Osteocyte (in vitro differentiated cells): ENCODE data around the gene COX4I1. TPM values are rescaled to one million over a fixed set of nuclear protein-coding genes. Genes with fewer than 3 reads are reported as not detected.

Experiments used
- DNase-seq: peaks from one replicate; pipeline ENCODE4 v3.0.0; 2021; ENCODE audit warnings: mixed read lengths; ENCODE audit not compliant: unreplicated experiment; ENCODE audit errors: extremely low spot score
- H3K27ac Mint-ChIP-seq: one replicate; pipeline ENCODE4 v1.8.0; 2021; ENCODE audit warnings: mild to moderate bottlenecking, mixed read lengths; ENCODE audit not compliant: unreplicated experiment
- H3K27me3 Mint-ChIP-seq: one replicate; pipeline ENCODE4 v1.8.0; 2021; ENCODE audit warnings: mixed read lengths; ENCODE audit not compliant: unreplicated experiment
- H3K36me3 Mint-ChIP-seq: one replicate; pipeline ENCODE4 v1.8.0; 2021; ENCODE audit warnings: mixed read lengths; ENCODE audit not compliant: unreplicated experiment
- H3K4me1 Mint-ChIP-seq: one replicate; pipeline ENCODE4 v1.8.0; 2021; ENCODE audit warnings: mixed read lengths; ENCODE audit not compliant: unreplicated experiment
- H3K4me3 Mint-ChIP-seq: one replicate; pipeline ENCODE4 v1.8.0; 2021; ENCODE audit warnings: mild to moderate bottlenecking, moderate library complexity, mixed read lengths; ENCODE audit not compliant: unreplicated experiment
- H3K9me3 Mint-ChIP-seq: one replicate; pipeline ENCODE4 v1.8.0; 2021; ENCODE audit warnings: mixed read lengths; ENCODE audit not compliant: unreplicated experiment
- total RNA-seq: library from RNA; stranded (reverse); gene quantifications from 2 replicates; pipeline ENCODE4 v1.2.1, GENCODE V29; 2021
- TF ChIP-seq, protein P1 (sequence below): fragments of 200-600 bp; sonication (generic); IDR thresholded peaks from 2 replicates; pipeline ENCODE4 v1.5.0; 2021; ENCODE audit warnings: antibody characterized with exemption, mild to moderate bottlenecking, moderate library complexity

COX4I1 gene
- total RNA-seq, 1 donor from 2014 or later, result 456 TPM

- TF ChIP-seq, protein P1, sequence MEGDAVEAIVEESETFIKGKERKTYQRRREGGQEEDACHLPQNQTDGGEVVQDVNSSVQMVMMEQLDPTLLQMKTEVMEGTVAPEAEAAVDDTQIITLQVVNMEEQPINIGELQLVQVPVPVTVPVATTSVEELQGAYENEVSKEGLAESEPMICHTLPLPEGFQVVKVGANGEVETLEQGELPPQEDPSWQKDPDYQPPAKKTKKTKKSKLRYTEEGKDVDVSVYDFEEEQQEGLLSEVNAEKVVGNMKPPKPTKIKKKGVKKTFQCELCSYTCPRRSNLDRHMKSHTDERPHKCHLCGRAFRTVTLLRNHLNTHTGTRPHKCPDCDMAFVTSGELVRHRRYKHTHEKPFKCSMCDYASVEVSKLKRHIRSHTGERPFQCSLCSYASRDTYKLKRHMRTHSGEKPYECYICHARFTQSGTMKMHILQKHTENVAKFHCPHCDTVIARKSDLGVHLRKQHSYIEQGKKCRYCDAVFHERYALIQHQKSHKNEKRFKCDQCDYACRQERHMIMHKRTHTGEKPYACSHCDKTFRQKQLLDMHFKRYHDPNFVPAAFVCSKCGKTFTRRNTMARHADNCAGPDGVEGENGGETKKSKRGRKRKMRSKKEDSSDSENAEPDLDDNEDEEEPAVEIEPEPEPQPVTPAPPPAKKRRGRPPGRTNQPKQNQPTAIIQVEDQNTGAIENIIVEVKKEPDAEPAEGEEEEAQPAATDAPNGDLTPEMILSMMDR, result no peak
- DNase-seq, result no peak
- H3K27ac Mint-ChIP-seq, result no peak overlapping the region
- H3K4me1 Mint-ChIP-seq, result peaks cover 2% of the 10 kb centered on the region
- H3K27me3 Mint-ChIP-seq, result peaks cover 6% of the 10 kb centered on the region
- H3K9me3 Mint-ChIP-seq, result no peaks in the 10 kb centered on the region
- no peaks in the 10 kb centered on the region for H3K36me3 Mint-ChIP-seq
- no peak overlapping the region for H3K4me3 Mint-ChIP-seq
These were observed 25.8 kb downstream of the COX4I1 start for GRCh38 chr16:85825326-85825725.

GRCh38 chr16:85826686-85827247 is 27.3 kb downstream of the COX4I1 start:
- Mint-ChIP-seq H3K4me3 (no peak overlapping the region), H3K27ac (no peak overlapping the region), H3K27me3 (peaks cover 7% of the 10 kb centered on the region), H3K9me3 (no peaks in the 10 kb centered on the region), H3K4me1 (no peaks in the 10 kb centered on the region), H3K36me3 (no peaks in the 10 kb centered on the region)
- no peak for DNase-seq
- TF ChIP-seq, protein P1, result no peak

- Mint-ChIP-seq H3K9me3 (no peaks in the 10 kb centered on the region), H3K4me3 (no peak overlapping the region), H3K36me3 (no peaks in the 10 kb centered on the region), H3K27me3 (peaks cover 15% of the 10 kb centered on the region), H3K4me1 (no peaks in the 10 kb centered on the region), H3K27ac (no peak overlapping the region)
- no peak for DNase-seq
- TF ChIP-seq, protein P1, result no peak
These were observed 28.7 kb downstream of the COX4I1 start for GRCh38 chr16:85828166-85828565.

- H3K4me3 Mint-ChIP-seq, result no peak overlapping the region
- TF ChIP-seq, protein P1, result no peak
- H3K27ac Mint-ChIP-seq, result no peak overlapping the region
- H3K4me1 Mint-ChIP-seq, result no peaks in the 10 kb centered on the region
- peaks cover 15% of the 10 kb centered on the region for H3K27me3 Mint-ChIP-seq
- no peaks in the 10 kb centered on the region for H3K9me3 Mint-ChIP-seq
- DNase-seq, result no peak
- no peaks in the 10 kb centered on the region for H3K36me3 Mint-ChIP-seq
These were observed 29.8 kb downstream of the COX4I1 start for GRCh38 chr16:85829171-85829719.

DNA sequence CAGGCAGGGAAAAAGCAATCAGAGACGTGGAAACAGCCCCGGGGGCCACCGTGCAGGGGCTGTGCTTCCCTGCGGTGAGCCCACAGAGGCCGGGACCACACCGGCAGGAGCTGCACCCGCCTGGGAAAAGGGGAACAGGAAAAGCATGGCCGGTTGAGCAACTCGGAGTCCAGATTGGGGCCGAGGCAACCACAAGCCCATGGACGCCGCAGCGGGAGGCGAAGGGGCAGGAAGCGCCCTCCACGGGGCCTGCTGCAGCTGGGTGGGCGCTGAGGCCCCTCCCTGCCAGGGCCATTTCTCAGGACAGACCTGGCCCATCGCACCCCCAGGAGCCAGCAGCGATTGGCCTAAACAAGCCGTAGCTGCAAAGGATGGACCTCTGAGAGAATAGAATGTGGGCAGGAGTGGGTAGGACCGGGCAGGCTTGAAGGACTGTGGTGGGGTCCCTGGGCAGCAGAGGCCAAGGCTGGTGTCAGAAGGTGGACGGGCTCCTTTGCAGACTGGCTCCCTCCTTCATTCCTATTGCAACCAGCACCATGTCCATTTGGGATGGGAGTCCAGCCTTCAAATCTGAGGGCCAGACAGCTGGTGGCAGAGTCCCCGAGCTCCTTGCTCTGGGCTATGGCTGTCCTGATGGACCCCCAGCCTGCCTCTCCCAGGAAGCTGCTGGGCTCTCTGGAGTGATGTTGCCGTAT is 30.4 kb downstream of the COX4I1 start:
- H3K27me3 Mint-ChIP-seq, result peaks cover 15% of the 10 kb centered on the region
- DNase-seq, result no peak
- no peak overlapping the region for H3K4me3 Mint-ChIP-seq
- no peaks in the 10 kb centered on the region for H3K9me3 Mint-ChIP-seq
- no peaks in the 10 kb centered on the region for H3K36me3 Mint-ChIP-seq
- TF ChIP-seq, protein P1, result no peak
- no peak overlapping the region for H3K27ac Mint-ChIP-seq
- no peaks in the 10 kb centered on the region for H3K4me1 Mint-ChIP-seq
